SH-SY5Y (cell line): Measurements from ENCODE around the gene ACVR1C.

Experiments used
- GATA2 ChIP-seq: IDR thresholded peaks from 2 replicates; pipeline ENCODE4 v1.6.1; 2011; ENCODE audit warnings: mild to moderate bottlenecking, low read depth, low read length
- GATA3 ChIP-seq: IDR thresholded peaks from 2 replicates; pipeline ENCODE4 v1.6.1; 2011; ENCODE audit warnings: low read depth, mild to moderate bottlenecking, low read length, moderate library complexity

- TF ChIP-seq GATA3, result no peak
- TF ChIP-seq GATA2, result no peak
Measured at GRCh38 chr2:157536815-157537214, 91.8 kb downstream of the ACVR1C start.
